Liver (tissue), 3 donors: ENCODE data around the gene FNDC10.

Experiments
- ATF3 ChIP-seq: IDR thresholded peaks from 2 replicates; pipeline ENCODE4 v1.6.1; 2016; ENCODE audit warnings: antibody characterized with exemption
- CTCF ChIP-seq: fragments of 150-350 bp; IDR thresholded peaks from 2 replicates; pipeline ENCODE4 v1.5.1; 2017; ENCODE audit warnings: improper control_type of control experiment, low read depth, low read length; ENCODE audit not compliant: missing input control
- FOXA2 ChIP-seq: IDR thresholded peaks from 2 replicates; pipeline ENCODE4 v1.6.1; 2016; ENCODE audit warnings: antibody characterized with exemption
- GABPA ChIP-seq, 2 donors: IDR thresholded peaks in 1 of 2; conservative IDR thresholded peaks in 1 of 2; 2 replicates each; pipeline ENCODE4 v1.6.1; 2016; ENCODE audit warnings: antibody characterized with exemption in 2 of 2, mild to moderate bottlenecking in 1 of 2, moderate library complexity in 1 of 2
- HNF4A ChIP-seq, 2 donors: conservative IDR thresholded peaks; 2 replicates each; pipeline ENCODE4 v1.6.1; 2016; ENCODE audit warnings: antibody characterized with exemption in 2 of 2, mild to moderate bottlenecking in 2 of 2
- JUND ChIP-seq, 2 donors: IDR thresholded peaks; 2 replicates each; pipeline ENCODE4 v1.6.1; 2016; ENCODE audit warnings: antibody characterized with exemption in 2 of 2
- MAX ChIP-seq: IDR thresholded peaks from 2 replicates; pipeline ENCODE4 v1.6.1; 2016; ENCODE audit warnings: antibody characterized with exemption
- RAD21 ChIP-seq, 2 donors: IDR thresholded peaks; 2 replicates each; pipeline ENCODE4 v1.6.1; 2016; ENCODE audit warnings: antibody characterized with exemption in 2 of 2, mild to moderate bottlenecking in 2 of 2
- REST ChIP-seq: IDR thresholded peaks from 2 replicates; pipeline ENCODE4 v1.6.1; 2016; ENCODE audit warnings: antibody characterized with exemption, mild to moderate bottlenecking
- TAF1 ChIP-seq: conservative IDR thresholded peaks from 2 replicates; pipeline ENCODE4 v1.6.1; 2016; ENCODE audit warnings: antibody characterized with exemption, mild to moderate bottlenecking
- YY1 ChIP-seq: IDR thresholded peaks from 2 replicates; pipeline ENCODE4 v1.6.1; 2016; ENCODE audit warnings: antibody characterized with exemption, mild to moderate bottlenecking
- donor health status: healthy.
- donor health status: healthy.

GRCh38 chr1:1631782-1632420 is 32.0 kb upstream of the FNDC10 start, which contains the start of gene MMP23B:
- TF ChIP-seq CTCF = no peak
- TF ChIP-seq MAX = no peak
- TF ChIP-seq HNF4A (conservative IDR thresholded peaks at IDR 0.05) = no peak
- TF ChIP-seq RAD21 (IDR thresholded peaks at IDR 0.05) = no peak
- no peak for TF ChIP-seq FOXA2
- no peak for TF ChIP-seq JUND (IDR thresholded peaks at IDR 0.05)
- TF ChIP-seq TAF1 = no peak
- TF ChIP-seq REST = no peak
- TF ChIP-seq YY1 = no peak
- TF ChIP-seq GABPA (IDR thresholded peaks at IDR 0.05 in 1 of 2, conservative IDR thresholded peaks at IDR 0.05 in 1 of 2) = no peak
- no peak for TF ChIP-seq ATF3
